ENCODE data around the gene UBAP1. TPM values are rescaled to one million over a fixed set of nuclear protein-coding genes. Genes with fewer than 3 reads are reported as not detected.

The UBAP1 gene
- total and polyA plus RNA-seq, 9 of the 15 experiments (the other 6 are each of a cell fraction or from before 2014, with no cell fraction given): 1.3 to 33.4 (median 16.5) TPM

DNA sequence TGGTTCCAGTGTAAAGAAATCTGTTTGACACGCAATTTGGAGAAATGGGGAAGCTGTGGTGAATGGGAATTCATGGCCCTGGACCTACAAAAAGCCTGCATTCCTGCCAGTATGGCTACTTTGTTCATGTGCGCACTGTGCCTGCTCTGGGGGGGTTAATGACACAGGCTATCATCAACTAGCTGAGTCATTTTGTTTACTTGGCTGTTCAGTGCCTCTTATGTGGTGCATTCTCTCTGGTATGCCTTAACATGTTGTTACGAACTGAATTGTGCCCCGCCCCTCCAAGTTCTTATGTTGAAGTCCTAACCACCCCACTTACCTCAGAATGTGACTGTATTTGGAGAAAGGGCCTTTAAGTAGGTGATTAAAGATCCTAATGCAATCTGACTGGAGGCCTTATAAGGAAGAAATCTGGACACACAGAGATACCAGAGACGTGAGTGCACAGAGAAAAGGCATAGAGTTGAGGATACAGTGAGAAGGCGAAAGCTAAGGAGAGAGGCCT, 20.4 kb upstream of the UBAP1 start (continued):
- TF ChIP-seq ZFP36 (IDR thresholded peaks at IDR 0.05; ENCODE audit: low read depth, low read length, partially characterized antibody): peak; percentile 44
- TF ChIP-seq ESRRA (IDR thresholded peaks at IDR 0.05; ENCODE audit: borderline replicate concordance, low read depth): peak; percentile 36; the same call in 1 of the 2 replicates
- TF ChIP-seq, protein P1, sequence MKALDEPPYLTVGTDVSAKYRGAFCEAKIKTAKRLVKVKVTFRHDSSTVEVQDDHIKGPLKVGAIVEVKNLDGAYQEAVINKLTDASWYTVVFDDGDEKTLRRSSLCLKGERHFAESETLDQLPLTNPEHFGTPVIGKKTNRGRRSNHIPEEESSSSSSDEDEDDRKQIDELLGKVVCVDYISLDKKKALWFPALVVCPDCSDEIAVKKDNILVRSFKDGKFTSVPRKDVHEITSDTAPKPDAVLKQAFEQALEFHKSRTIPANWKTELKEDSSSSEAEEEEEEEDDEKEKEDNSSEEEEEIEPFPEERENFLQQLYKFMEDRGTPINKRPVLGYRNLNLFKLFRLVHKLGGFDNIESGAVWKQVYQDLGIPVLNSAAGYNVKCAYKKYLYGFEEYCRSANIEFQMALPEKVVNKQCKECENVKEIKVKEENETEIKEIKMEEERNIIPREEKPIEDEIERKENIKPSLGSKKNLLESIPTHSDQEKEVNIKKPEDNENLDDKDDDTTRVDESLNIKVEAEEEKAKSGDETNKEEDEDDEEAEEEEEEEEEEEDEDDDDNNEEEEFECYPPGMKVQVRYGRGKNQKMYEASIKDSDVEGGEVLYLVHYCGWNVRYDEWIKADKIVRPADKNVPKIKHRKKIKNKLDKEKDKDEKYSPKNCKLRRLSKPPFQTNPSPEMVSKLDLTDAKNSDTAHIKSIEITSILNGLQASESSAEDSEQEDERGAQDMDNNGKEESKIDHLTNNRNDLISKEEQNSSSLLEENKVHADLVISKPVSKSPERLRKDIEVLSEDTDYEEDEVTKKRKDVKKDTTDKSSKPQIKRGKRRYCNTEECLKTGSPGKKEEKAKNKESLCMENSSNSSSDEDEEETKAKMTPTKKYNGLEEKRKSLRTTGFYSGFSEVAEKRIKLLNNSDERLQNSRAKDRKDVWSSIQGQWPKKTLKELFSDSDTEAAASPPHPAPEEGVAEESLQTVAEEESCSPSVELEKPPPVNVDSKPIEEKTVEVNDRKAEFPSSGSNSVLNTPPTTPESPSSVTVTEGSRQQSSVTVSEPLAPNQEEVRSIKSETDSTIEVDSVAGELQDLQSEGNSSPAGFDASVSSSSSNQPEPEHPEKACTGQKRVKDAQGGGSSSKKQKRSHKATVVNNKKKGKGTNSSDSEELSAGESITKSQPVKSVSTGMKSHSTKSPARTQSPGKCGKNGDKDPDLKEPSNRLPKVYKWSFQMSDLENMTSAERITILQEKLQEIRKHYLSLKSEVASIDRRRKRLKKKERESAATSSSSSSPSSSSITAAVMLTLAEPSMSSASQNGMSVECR (CRISPR knock-in tag; IDR thresholded peaks at IDR 0.05): no peak
- TF ChIP-seq GATAD2A (IDR thresholded peaks at IDR 0.05): no peak
- TF ChIP-seq RBM14 (IDR thresholded peaks at IDR 0.05; ENCODE audit: borderline replicate concordance, insufficient read depth, low read depth, low read length): no peak
- peak; percentile 55 for TF ChIP-seq DACH1 (IDR thresholded peaks at IDR 0.05; ENCODE audit: partially characterized antibody)
- TF ChIP-seq TEAD2 (tag; IDR thresholded peaks at IDR 0.05): peak; percentile 79
- TF ChIP-seq, protein P2, sequence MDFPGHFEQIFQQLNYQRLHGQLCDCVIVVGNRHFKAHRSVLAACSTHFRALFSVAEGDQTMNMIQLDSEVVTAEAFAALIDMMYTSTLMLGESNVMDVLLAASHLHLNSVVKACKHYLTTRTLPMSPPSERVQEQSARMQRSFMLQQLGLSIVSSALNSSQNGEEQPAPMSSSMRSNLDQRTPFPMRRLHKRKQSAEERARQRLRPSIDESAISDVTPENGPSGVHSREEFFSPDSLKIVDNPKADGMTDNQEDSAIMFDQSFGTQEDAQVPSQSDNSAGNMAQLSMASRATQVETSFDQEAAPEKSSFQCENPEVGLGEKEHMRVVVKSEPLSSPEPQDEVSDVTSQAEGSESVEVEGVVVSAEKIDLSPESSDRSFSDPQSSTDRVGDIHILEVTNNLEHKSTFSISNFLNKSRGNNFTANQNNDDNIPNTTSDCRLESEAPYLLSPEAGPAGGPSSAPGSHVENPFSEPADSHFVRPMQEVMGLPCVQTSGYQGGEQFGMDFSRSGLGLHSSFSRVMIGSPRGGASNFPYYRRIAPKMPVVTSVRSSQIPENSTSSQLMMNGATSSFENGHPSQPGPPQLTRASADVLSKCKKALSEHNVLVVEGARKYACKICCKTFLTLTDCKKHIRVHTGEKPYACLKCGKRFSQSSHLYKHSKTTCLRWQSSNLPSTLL (IDR thresholded peaks at IDR 0.05): no peak
- no peak for TF ChIP-seq RBFOX2 (IDR thresholded peaks at IDR 0.05; ENCODE audit: low read depth, low read length)
- TF ChIP-seq CTBP1 (IDR thresholded peaks at IDR 0.05; ENCODE audit: borderline replicate concordance): 0 out of 2 replicates have a peak, but pooled peaks have one; percentile 45
- TF ChIP-seq ZNF174 (CRISPR knock-in tag; IDR thresholded peaks at IDR 0.05): no peak
- TF ChIP-seq NCOA1 (IDR thresholded peaks at IDR 0.05; ENCODE audit: low read depth): no peak
- TF ChIP-seq, protein P3, sequence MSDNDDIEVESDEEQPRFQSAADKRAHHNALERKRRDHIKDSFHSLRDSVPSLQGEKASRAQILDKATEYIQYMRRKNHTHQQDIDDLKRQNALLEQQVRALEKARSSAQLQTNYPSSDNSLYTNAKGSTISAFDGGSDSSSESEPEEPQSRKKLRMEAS (CRISPR knock-in tag; IDR thresholded peaks at IDR 0.05): peak; percentile 21; the same call in 1 of the 2 replicates
- TF ChIP-seq RBM22 (IDR thresholded peaks at IDR 0.05; ENCODE audit: low read depth, low read length, poor library complexity, severe bottlenecking): no peak
- peak; percentile 28 for TF ChIP-seq TAF9B (IDR thresholded peaks at IDR 0.05; ENCODE audit: partially characterized antibody)
- TF ChIP-seq, protein P4, sequence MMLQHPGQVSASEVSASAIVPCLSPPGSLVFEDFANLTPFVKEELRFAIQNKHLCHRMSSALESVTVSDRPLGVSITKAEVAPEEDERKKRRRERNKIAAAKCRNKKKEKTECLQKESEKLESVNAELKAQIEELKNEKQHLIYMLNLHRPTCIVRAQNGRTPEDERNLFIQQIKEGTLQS (IDR thresholded peaks at IDR 0.05): peak; percentile 79
- TF ChIP-seq, protein P4 (CRISPR knock-in tag; conservative IDR thresholded peaks at IDR 0.05): no peak
- TF ChIP-seq CXXC5 (CRISPR knock-in tag; IDR thresholded peaks at IDR 0.05): peak; percentile 29; the same call in 1 of the 2 replicates
- no peak for TF ChIP-seq NFIX (CRISPR knock-in tag; IDR thresholded peaks at IDR 0.05; ENCODE audit: low read depth)
- no peak for TF ChIP-seq ADNP (tag; IDR thresholded peaks at IDR 0.05)
- TF ChIP-seq NFYB (IDR thresholded peaks at IDR 0.05; ENCODE audit: extremely low read depth, insufficient read length): no peak
- TF ChIP-seq ATF7 (IDR thresholded peaks at IDR 0.05): peak; percentile 79
